Colonic mucosa (tissue), 4 donors: Measurements from ENCODE around the gene ZNF660. TPM values are rescaled to one million over a fixed set of nuclear protein-coding genes. Genes with fewer than 3 reads are reported as not detected.
"Not testable (repeated sequence)": the region's sequence is repeated elsewhere in the genome, so short reads cannot be mapped to it uniquely, and the experiment has no call there.

Experiments
- DNase-seq: peaks from one replicate; pipeline ENCODE4 v3.0.0-alpha.2; 2020
- H3K27ac ChIP-seq: fragments of 200-600 bp; one replicate; pipeline ENCODE4 v1.8.0; 2021
- H3K27me3 ChIP-seq: fragments of 200-600 bp; one replicate; pipeline ENCODE4 v1.8.0; 2021
- H3K36me3 ChIP-seq: fragments of 200-600 bp; one replicate; pipeline ENCODE4 v1.8.0; 2021
- H3K4me1 ChIP-seq: fragments of 200-600 bp; one replicate; pipeline ENCODE4 v1.8.0; 2021; ENCODE audit warnings: mild to moderate bottlenecking
- H3K4me3 ChIP-seq: fragments of 200-600 bp; one replicate; pipeline ENCODE4 v1.8.0; 2021
- H3K9ac ChIP-seq, 2 donors: one replicate each; pipeline ENCODE4 v1.7.0; 2013; ENCODE audit warnings: control low read depth in 2 of 2, low read depth in 2 of 2, low read length in 2 of 2
- H3K9me3 ChIP-seq: fragments of 200-600 bp; one replicate; pipeline ENCODE4 v1.8.0; 2021
- intact Hi-C: fragments of 100-400 bp; cut with DNase I; formaldehyde crosslinking; loops from one replicate; pipeline ENCODE4 v1.14.1; 2022
- total RNA-seq, 2 donors: library from RNA; stranded (reverse); fragmentation: NEBNext Ultra II Directional in 1 of 2; extraction: Animal tissue kit (Norgen Biotek cat#: 25700) in 1 of 2; gene quantifications; one replicate each; pipeline ENCODE4 v1.2.1, GENCODE V29; 2021
- TF ChIP-seq, protein P1 (sequence below): fragments of 200-600 bp; IDR thresholded peaks from one replicate; pipeline ENCODE4 v1.8.0; 2022; ENCODE audit warnings: antibody characterized with exemption, mild to moderate bottlenecking
- donor health status: healthy.
- donor health status: DM: no; HTN: no; CAD: no.
- donor health status: DM: no; HTN: no; CAD: no.

ZNF660 gene
- total RNA-seq, 2 donors from 2014 or later: 0.57 to 0.72 TPM

- H3K27me3 ChIP-seq, intact Hi-C loops, H3K9ac ChIP-seq, H3K4me1 ChIP-seq, H3K36me3 ChIP-seq, DNase-seq, H3K9me3 ChIP-seq, H3K4me3 ChIP-seq, H3K27ac ChIP-seq: not testable (repeated sequence)
Measured at GRCh38 chr3:44578924-44579515, 5.7 kb upstream of the ZNF660 start.

- H3K4me3 ChIP-seq, H3K4me1 ChIP-seq, H3K27me3 ChIP-seq, DNase-seq, H3K27ac ChIP-seq, H3K9ac ChIP-seq, H3K36me3 ChIP-seq, H3K9me3 ChIP-seq, intact Hi-C loops: not testable (repeated sequence)
Measured at GRCh38 chr3:44579749-44580148, 5.0 kb upstream of the ZNF660 start.

DNA sequence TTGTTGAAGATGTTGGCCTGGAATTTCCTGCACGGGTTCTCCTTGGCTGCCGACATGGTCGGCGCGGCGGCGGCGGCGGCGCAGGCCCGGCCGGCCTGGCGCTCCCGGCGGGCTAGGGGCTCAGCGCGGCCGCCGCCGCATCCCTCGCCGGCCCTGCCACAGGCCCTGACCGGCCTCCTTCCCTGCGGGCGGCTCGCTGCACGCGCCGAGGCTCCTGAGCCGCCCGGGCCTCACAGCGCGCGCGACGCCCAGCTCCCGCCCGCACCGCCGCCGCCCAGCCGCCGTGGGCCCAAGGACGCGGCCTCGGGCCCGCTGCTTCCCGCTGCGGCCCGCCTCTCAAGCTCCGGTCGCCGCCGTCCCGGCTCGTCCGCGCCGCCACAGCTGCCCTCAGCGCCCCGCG lies 3.8 kb upstream of the ZNF660 start:
- H3K27ac ChIP-seq, intact Hi-C loops, H3K9ac ChIP-seq, H3K9me3 ChIP-seq, H3K4me3 ChIP-seq, H3K36me3 ChIP-seq, DNase-seq, H3K4me1 ChIP-seq, H3K27me3 ChIP-seq: not testable (repeated sequence)

DNA sequence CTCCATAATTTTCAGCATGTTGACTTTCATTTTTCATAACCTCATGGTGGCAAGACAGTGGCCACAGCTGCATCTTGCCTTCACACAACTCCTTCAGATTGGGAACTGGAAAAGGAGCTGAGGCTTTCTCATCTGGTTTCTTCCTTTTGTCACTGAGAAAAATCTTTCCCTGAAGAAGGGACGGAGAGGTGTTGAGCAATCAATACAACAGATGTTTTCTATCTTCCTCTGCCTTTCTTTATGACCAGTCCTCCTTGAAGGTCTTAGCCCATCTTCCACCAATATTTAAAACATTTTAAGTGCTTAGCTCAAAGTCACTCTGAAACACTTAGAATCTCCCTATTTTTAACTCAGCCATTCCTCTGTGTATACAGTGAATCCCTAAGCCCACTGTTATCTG lies 11.9 kb downstream of the ZNF660 start:
- Histone ChIP-seq H3K27ac (no peak overlapping the region), H3K36me3 (no peaks in the 10 kb centered on the region), H3K9ac (no peak overlapping the region), H3K4me1 (no peaks in the 10 kb centered on the region), H3K27me3 (no peaks in the 10 kb centered on the region), H3K4me3 (no peak overlapping the region), H3K9me3 (no peaks in the 10 kb centered on the region)
- TF ChIP-seq, protein P1, sequence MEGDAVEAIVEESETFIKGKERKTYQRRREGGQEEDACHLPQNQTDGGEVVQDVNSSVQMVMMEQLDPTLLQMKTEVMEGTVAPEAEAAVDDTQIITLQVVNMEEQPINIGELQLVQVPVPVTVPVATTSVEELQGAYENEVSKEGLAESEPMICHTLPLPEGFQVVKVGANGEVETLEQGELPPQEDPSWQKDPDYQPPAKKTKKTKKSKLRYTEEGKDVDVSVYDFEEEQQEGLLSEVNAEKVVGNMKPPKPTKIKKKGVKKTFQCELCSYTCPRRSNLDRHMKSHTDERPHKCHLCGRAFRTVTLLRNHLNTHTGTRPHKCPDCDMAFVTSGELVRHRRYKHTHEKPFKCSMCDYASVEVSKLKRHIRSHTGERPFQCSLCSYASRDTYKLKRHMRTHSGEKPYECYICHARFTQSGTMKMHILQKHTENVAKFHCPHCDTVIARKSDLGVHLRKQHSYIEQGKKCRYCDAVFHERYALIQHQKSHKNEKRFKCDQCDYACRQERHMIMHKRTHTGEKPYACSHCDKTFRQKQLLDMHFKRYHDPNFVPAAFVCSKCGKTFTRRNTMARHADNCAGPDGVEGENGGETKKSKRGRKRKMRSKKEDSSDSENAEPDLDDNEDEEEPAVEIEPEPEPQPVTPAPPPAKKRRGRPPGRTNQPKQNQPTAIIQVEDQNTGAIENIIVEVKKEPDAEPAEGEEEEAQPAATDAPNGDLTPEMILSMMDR: no peak
- intact Hi-C loops: no loop called here
- DNase-seq: no peak

DNA sequence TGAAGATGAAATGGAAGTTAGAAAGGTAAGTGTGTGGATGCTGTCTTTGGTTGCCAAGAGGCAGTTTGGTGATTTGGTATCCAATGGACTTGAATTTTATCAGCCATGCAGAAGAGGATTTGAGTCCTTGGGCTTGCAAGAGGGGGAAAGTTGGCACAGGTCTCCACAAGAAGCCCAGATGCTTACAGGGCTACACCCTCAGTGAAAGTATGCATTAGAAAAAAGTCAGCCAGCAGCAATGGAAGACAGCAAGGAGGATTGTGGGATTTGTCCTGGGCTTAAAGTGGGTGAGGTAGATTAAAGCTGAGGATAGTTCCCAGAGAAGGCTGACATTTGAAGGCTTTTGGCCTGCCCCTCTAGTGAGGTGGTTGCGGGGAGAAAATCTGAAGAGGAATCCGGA lies 17.0 kb downstream of the ZNF660 start:
- TF ChIP-seq, protein P1: no peak
- DNase-seq: no peak
- Histone ChIP-seq H3K4me3 (no peak overlapping the region), H3K9me3 (no peaks in the 10 kb centered on the region), H3K9ac (no peak overlapping the region), H3K27me3 (no peaks in the 10 kb centered on the region), H3K4me1 (no peaks in the 10 kb centered on the region), H3K36me3 (no peaks in the 10 kb centered on the region), H3K27ac (no peak overlapping the region)
- intact Hi-C loops: no loop called here

- no peaks in the 10 kb centered on the region for H3K4me1 ChIP-seq
- no peak overlapping the region for H3K4me3 ChIP-seq
- no peak for DNase-seq
- H3K9ac ChIP-seq: no peak overlapping the region
- no peaks in the 10 kb centered on the region for H3K9me3 ChIP-seq
- TF ChIP-seq, protein P1: no peak
- H3K27me3 ChIP-seq: no peaks in the 10 kb centered on the region
- no peaks in the 10 kb centered on the region for H3K36me3 ChIP-seq
- no peak overlapping the region for H3K27ac ChIP-seq
- intact Hi-C loops: no loop called here
Measured at GRCh38 chr3:44612678-44613077, 27.9 kb downstream of the ZNF660 start.

DNA sequence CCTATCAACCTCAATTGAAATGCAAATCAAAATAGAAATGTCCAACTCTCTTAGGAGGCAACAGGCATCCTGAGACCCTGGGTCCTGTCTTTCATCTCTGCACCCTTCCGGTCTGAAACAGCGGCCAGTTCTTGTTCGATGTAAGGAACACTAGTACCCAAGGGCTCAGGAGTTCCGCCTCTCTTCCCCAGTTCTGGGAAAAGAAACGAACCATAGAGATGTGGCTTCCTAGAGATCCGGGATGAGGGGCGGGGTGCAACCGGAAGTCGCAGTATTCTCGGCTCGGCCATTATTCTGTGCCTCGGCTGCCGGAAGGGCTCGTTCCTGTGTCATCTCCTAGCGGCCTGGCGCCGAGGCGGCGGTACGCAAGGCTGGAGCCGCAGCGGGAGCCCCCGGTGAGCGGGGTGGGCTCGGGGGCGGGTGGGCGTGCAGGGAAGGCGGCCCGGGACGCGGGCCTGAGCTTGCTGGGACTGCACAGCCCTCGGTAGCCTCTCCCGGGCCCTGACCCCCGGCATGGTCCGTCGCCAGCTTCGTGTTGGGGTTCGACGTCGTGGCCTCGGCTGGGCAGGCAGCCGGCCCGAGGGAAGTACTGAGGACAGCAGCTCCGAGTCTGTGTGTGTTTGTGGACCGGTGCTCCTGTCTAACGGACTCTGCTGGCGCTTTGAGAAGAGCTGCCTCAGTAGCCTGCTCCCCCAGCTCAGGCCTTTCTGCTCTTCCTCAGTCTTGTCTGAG lies 40.2 kb downstream of the ZNF660 start, which contains the start of gene ZNF197:
Gene ZNF197 (plus strand): TSS at position 288 of the 732 bp plus-strand sequence. CDS start 4,119 bp downstream, outside the sequence.
- Histone ChIP-seq H3K4me3 (peak within 1 kb of the TSS; percentile 81), H3K36me3 (no peaks in the 10 kb centered on the region), H3K27me3 (no peaks in the 10 kb centered on the region), H3K9ac (peak within 1 kb of the TSS; percentile 72 to 74), H3K27ac (peak within 1 kb of the TSS; percentile 81), H3K9me3 (no peaks in the 10 kb centered on the region), H3K4me1 (peaks cover 5% of the 10 kb centered on the region)
- TF ChIP-seq, protein P1: no peak
- intact Hi-C loops: no loop called here
- peak; percentile 87 for DNase-seq
